K562 (cell line): ENCODE results near the gene ARHGAP18. TPM values are rescaled to one million over a fixed set of nuclear protein-coding genes. Genes with fewer than 3 reads are reported as not detected.

Experiments
- BACH1 ChIP-seq: fragments of 200-800 bp; sonication (Bioruptor generic); IDR thresholded peaks from 2 replicates; pipeline ENCODE4 v1.6.1; 2016; ENCODE audit warnings: missing genetic modification characterization, missing compliant biosample characterization
- BMI1 ChIP-seq: fragments of 150-350 bp; IDR thresholded peaks from 2 replicates; pipeline ENCODE4 v1.6.1; 2014; ENCODE audit warnings: low read length
- CBFA2T2 ChIP-seq: fragments of 450-650 bp; conservative IDR thresholded peaks from 2 replicates; pipeline ENCODE4 v1.6.1; 2017; ENCODE audit warnings: mild to moderate bottlenecking
- CBX5 ChIP-seq: IDR thresholded peaks from 2 replicates; pipeline ENCODE4 v1.6.1; 2014; ENCODE audit warnings: low read depth, borderline replicate concordance
- CBX8 ChIP-seq: fragments of 200-600 bp; sonication (generic); IDR thresholded peaks from 2 replicates; pipeline ENCODE4 v1.6.1; 2012; ENCODE audit warnings: borderline replicate concordance, mixed run types, low read depth, mild to moderate bottlenecking, moderate library complexity, mixed read lengths, low read length, control low read depth, inconsistent platforms; ENCODE audit not compliant: poor library complexity, severe bottlenecking; ENCODE audit errors: extremely low read depth
- CC2D1A ChIP-seq: fragments of 450-650 bp; IDR thresholded peaks from 2 replicates; pipeline ENCODE4 v1.6.1; 2017; ENCODE audit warnings: mild to moderate bottlenecking
- CCNT2 ChIP-seq: IDR thresholded peaks from 2 replicates; pipeline ENCODE4 v1.6.1; 2011; ENCODE audit warnings: borderline replicate concordance, low read depth, mild to moderate bottlenecking, moderate library complexity, mixed read lengths, low read length; ENCODE audit not compliant: insufficient read length; ENCODE audit errors: extremely low read depth
- CREM ChIP-seq: IDR thresholded peaks from 2 replicates; pipeline ENCODE4 v1.6.1; 2014; ENCODE audit warnings: antibody characterized with exemption, low read depth
- ELF1 ChIP-seq: fragments of 200-800 bp; sonication (Bioruptor generic); IDR thresholded peaks from 2 replicates; pipeline ENCODE4 v1.6.1; 2016; ENCODE audit warnings: missing genetic modification characterization, missing compliant biosample characterization
- FOXM1 ChIP-seq, 2 experiments: fragments of 450-650 bp in 1 of 2; sonication (generic) in 1 of 2; formaldehyde crosslinking in 1 of 2; IDR thresholded peaks; 2 replicates each; pipeline versions ENCODE4 v1.6.1 to v1.9.0; 2017 to 2022; ENCODE audit warnings: low read depth in 2 of 2, mild to moderate bottlenecking in 2 of 2, missing genetic modification reagents in 1 of 2, moderate library complexity in 1 of 2
- GATAD2B ChIP-seq: fragments of 450-650 bp; IDR thresholded peaks from 2 replicates; pipeline ENCODE4 v1.6.1; 2017; ENCODE audit warnings: mild to moderate bottlenecking, borderline replicate concordance
- HCFC1 ChIP-seq: IDR thresholded peaks from 2 replicates; pipeline ENCODE4 v1.6.1; 2012; ENCODE audit warnings: low read depth, low read length, improper control_type of control experiment
- HNRNPLL ChIP-seq: fragments of 200-400 bp; formaldehyde crosslinking; IDR thresholded peaks from 2 replicates; pipeline ENCODE4 v1.6.1; 2017; ENCODE audit warnings: low read length, low read depth, mild to moderate bottlenecking; ENCODE audit not compliant: poor library complexity, severe bottlenecking
- IRF9 ChIP-seq: fragments of 450-650 bp; IDR thresholded peaks from 2 replicates; pipeline ENCODE4 v1.6.1; 2016; ENCODE audit warnings: missing biosample characterization, missing genetic modification characterization
- JUNB ChIP-seq: fragments of 450-650 bp; formaldehyde crosslinking; conservative IDR thresholded peaks from 2 replicates; pipeline ENCODE4 v1.4.0; 2020; ENCODE audit warnings: mild to moderate bottlenecking
- MIER1 ChIP-seq: fragments of 450-650 bp; IDR thresholded peaks from 2 replicates; pipeline ENCODE4 v1.6.1; 2016; ENCODE audit warnings: antibody characterized with exemption, mild to moderate bottlenecking, low read depth
- NFIC ChIP-seq: fragments of 450-650 bp; IDR thresholded peaks from 2 replicates; pipeline ENCODE4 v1.6.1; 2017; ENCODE audit warnings: mild to moderate bottlenecking, inconsistent platforms
- POLR2AphosphoS5 ChIP-seq: IDR thresholded peaks from 2 replicates; pipeline ENCODE4 v1.6.1; 2011; ENCODE audit warnings: mild to moderate bottlenecking, low read depth, low read length, moderate library complexity; ENCODE audit not compliant: control insufficient read depth, insufficient read depth
- SMAD4 ChIP-seq: fragments of 250-450 bp; sonication (Bioruptor Pico); conservative IDR thresholded peaks from 2 replicates; pipeline ENCODE4 v1.8.0; 2021; ENCODE audit warnings: inconsistent platforms, mild to moderate bottlenecking, moderate library complexity
- TAL1 ChIP-seq: fragments of 450-650 bp; IDR thresholded peaks from 2 replicates; pipeline ENCODE4 v1.6.1; 2016; ENCODE audit warnings: mild to moderate bottlenecking
- TCF15 ChIP-seq: fragments of 250-450 bp; sonication (Bioruptor Pico); IDR thresholded peaks from 2 replicates; pipeline ENCODE4 v1.8.0; 2022; ENCODE audit warnings: moderate library complexity, mild to moderate bottlenecking, inconsistent platforms
- TRIM24 ChIP-seq, 2 experiments: fragments of 450-650 bp; IDR thresholded peaks; 2 replicates each; pipeline ENCODE4 v1.6.1; 2016
- YBX1 ChIP-seq: fragments of 450-650 bp; IDR thresholded peaks from 2 replicates; pipeline ENCODE4 v1.7.1; 2016; ENCODE audit warnings: mild to moderate bottlenecking
- ZBED1 ChIP-seq: IDR thresholded peaks from 2 replicates; pipeline ENCODE4 v1.6.1; 2014
- ZBTB49 ChIP-seq: sonication (generic); formaldehyde crosslinking; IDR thresholded peaks from 2 replicates; pipeline ENCODE4 v1.8.0; 2022; ENCODE audit warnings: missing genetic modification reagents, mild to moderate bottlenecking, borderline replicate concordance
- ZC3H11A ChIP-seq: IDR thresholded peaks from 2 replicates; pipeline ENCODE4 v1.6.1; 2012; ENCODE audit warnings: low read depth, low read length, improper control_type of control experiment
- ZNF165 ChIP-seq: fragments of 250-450 bp; sonication (Bioruptor Pico); IDR thresholded peaks from 2 replicates; pipeline ENCODE4 v1.4.0; 2020; ENCODE audit warnings: borderline replicate concordance
- ZNF384 ChIP-seq: IDR thresholded peaks from 2 replicates; pipeline ENCODE4 v1.6.1; 2012; ENCODE audit warnings: low read depth, low read length, improper control_type of control experiment
- ZNF668 ChIP-seq: fragments of 250-450 bp; sonication (Bioruptor Pico); IDR thresholded peaks from 2 replicates; pipeline ENCODE4 v1.8.0; 2022; ENCODE audit warnings: mild to moderate bottlenecking, inconsistent platforms
- polyA plus RNA-seq, 8 experiments: library from polyadenylated mRNA; depleted of rRNA in 4 of 8; stranded (reverse) in 5 of 8; unstranded in 3 of 8; fragments of >200 nt; fragmentation: Nextera tagmentation in 2 of 8; fragmentation: Illumina TruSeq in 1 of 8; extraction: Ambion mirVana in 2 of 8; extraction: Trizol in 1 of 8; gene quantifications; 2 replicates each; pipeline versions ENCODE4 v1.2.1 to v1.2.3, GENCODE V29; 2011 to 2014; ENCODE audit warnings: inconsistent platforms in 1 of 8, missing spikeins in 1 of 8
- total RNA-seq, 7 experiments: library from RNA; depleted of rRNA in 6 of 7; stranded (reverse); fragments of >200 nt in 6 of 7; fragmentation: Illumina TruSeq in 2 of 7; extraction: Trizol in 2 of 7; gene quantifications; 2 replicates each; pipeline versions ENCODE4 v1.2.1 to v1.2.3, GENCODE V29; 2011 to 2021; ENCODE audit warnings: low replicate concordance in 1 of 7

ARHGAP18 gene
- total and polyA plus RNA-seq, 9 of the 15 experiments (the other 6 are each of a cell fraction or from before 2014, with no cell fraction given) = 13.3 to 29.7 (median 21.1) TPM

GRCh38 chr6:129662980-129663431 lies 47.0 kb downstream of the ARHGAP18 start (continued):
- no peak for TF ChIP-seq ZBTB49 (CRISPR knock-in tag)
- no peak for TF ChIP-seq BACH1 (tag)
- peak; percentile 75; the same call in 1 of the 2 replicates for TF ChIP-seq FOXM1 (IDR thresholded peaks at IDR 0.05; ENCODE audit: low read depth)
- no peak for TF ChIP-seq FOXM1 (CRISPR knock-in tag; IDR thresholded peaks at IDR 0.05; ENCODE audit: low read depth)
- 0 out of 2 replicates have a peak, but pooled peaks have one; percentile 49 for TF ChIP-seq SMAD4 (CRISPR knock-in tag)
- TF ChIP-seq ZNF384 = peak; percentile 70
- no peak for TF ChIP-seq BMI1
- peak; percentile 74; the same call in 1 of the 2 replicates for TF ChIP-seq POLR2AphosphoS5
- TF ChIP-seq HNRNPLL = no peak
- TF ChIP-seq JUNB (CRISPR knock-in tag) = no peak
- TF ChIP-seq CREM = peak; percentile 21; the same call in 1 of the 2 replicates
- TF ChIP-seq TAL1 = peak; percentile 89
- no peak for TF ChIP-seq ELF1 (tag)
- TF ChIP-seq YBX1 = no peak
- TF ChIP-seq TRIM24 (IDR thresholded peaks at IDR 0.05) = peak; percentile 70 to 80; a peak in 2 of 4 replicates
- TF ChIP-seq TCF15 = no peak
- TF ChIP-seq HCFC1 = no peak
- no peak for TF ChIP-seq MIER1
- peak; percentile 80 for TF ChIP-seq NFIC
- no peak for TF ChIP-seq CBX8
- TF ChIP-seq ZNF668 (CRISPR knock-in tag) = no peak
- peak; percentile 59; the same call in 1 of the 2 replicates for TF ChIP-seq CC2D1A
- TF ChIP-seq CBX5 = no peak
- no peak for TF ChIP-seq ZNF165 (CRISPR knock-in tag)
- peak; percentile 80 for TF ChIP-seq CCNT2
- peak; percentile 96 for TF ChIP-seq CBFA2T2
- no peak for TF ChIP-seq ZBED1
- no peak for TF ChIP-seq IRF9 (tag)
- 0 out of 2 replicates have a peak, but pooled peaks have one; percentile 9 for TF ChIP-seq GATAD2B
- TF ChIP-seq ZC3H11A = no peak
